GM06990 (cell line): ENCODE data around the gene CDH18.

Source experiments
- DNase-seq: peaks from one replicate; pipeline ENCODE4 v3.0.0-alpha.2; 2011; ENCODE audit not compliant: insufficient read length; ENCODE audit errors: extremely low read depth
- H3K27me3 ChIP-seq: replicated peaks from 2 replicates; pipeline ENCODE4 v1.6.0; 2011; ENCODE audit warnings: low read length; ENCODE audit not compliant: control insufficient read depth, insufficient read depth
- H3K36me3 ChIP-seq: 2 replicates; pipeline ENCODE4 v1.5.1; 2011; ENCODE audit warnings: low read length; ENCODE audit not compliant: control insufficient read depth, insufficient read depth
- H3K4me3 ChIP-seq: replicated peaks from 2 replicates; pipeline ENCODE4 v1.5.1; 2011; ENCODE audit warnings: low read depth, mild to moderate bottlenecking, control low read depth, low read length
- TF ChIP-seq, protein P1 (sequence below): IDR thresholded peaks from 2 replicates; pipeline ENCODE4 v1.5.1; 2011; ENCODE audit warnings: low read length, control low read depth, mild to moderate bottlenecking, inconsistent platforms; ENCODE audit not compliant: insufficient read depth, poor library complexity, severe bottlenecking

The CDH18 gene

GRCh38 chr5:19902316-19902934, 85.6 kb downstream of the CDH18 start:
- TF ChIP-seq, protein P1, sequence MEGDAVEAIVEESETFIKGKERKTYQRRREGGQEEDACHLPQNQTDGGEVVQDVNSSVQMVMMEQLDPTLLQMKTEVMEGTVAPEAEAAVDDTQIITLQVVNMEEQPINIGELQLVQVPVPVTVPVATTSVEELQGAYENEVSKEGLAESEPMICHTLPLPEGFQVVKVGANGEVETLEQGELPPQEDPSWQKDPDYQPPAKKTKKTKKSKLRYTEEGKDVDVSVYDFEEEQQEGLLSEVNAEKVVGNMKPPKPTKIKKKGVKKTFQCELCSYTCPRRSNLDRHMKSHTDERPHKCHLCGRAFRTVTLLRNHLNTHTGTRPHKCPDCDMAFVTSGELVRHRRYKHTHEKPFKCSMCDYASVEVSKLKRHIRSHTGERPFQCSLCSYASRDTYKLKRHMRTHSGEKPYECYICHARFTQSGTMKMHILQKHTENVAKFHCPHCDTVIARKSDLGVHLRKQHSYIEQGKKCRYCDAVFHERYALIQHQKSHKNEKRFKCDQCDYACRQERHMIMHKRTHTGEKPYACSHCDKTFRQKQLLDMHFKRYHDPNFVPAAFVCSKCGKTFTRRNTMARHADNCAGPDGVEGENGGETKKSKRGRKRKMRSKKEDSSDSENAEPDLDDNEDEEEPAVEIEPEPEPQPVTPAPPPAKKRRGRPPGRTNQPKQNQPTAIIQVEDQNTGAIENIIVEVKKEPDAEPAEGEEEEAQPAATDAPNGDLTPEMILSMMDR, result no peak
- Histone ChIP-seq H3K4me3 (no peak overlapping the region), H3K27me3 (no peaks in the 10 kb centered on the region), H3K36me3 (no peaks in the 10 kb centered on the region)
- DNase-seq, result no peak

DNA sequence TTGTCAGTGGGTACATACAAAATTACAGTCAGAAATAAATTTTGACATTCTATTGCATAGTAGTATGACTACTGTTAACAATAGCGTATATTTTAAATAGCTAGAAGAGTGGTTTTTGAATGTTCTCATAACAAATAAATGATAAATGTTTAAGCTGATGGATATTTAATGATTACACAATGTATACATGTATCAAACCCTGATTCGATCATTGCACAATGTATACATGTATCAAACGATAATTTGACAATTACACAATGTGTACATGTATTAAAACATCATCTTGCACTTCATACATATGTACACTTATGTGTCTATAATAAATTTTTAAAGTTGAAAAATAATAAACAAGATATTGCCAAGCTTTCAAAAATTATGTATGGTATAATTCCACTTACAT, 87.7 kb downstream of the CDH18 start:
- TF ChIP-seq, protein P1, result no peak
- no peaks in the 10 kb centered on the region for H3K27me3 ChIP-seq
- DNase-seq, result no peak
- H3K36me3 ChIP-seq, result no peaks in the 10 kb centered on the region
- H3K4me3 ChIP-seq, result no peak overlapping the region

DNA sequence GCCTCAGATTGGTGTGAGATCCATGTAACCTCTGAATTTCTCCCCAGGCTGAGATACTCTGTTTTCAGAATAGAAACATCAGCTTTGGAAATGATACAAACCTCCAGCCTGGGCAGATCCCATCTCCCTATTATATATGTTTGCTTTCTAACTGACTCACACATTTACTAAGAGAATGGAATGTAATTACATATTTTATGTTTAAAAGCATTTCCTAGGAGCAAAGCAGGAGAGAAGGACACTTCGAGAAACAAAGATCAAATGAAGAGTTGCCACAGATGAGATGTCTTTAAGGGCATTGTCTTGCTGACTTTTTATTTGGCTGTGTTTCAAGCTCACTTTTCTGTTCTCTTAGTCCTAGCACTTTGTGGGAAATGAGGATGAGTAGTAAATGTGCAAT, 96.3 kb downstream of the CDH18 start:
- Histone ChIP-seq H3K36me3 (no peaks in the 10 kb centered on the region), H3K4me3 (no peak overlapping the region), H3K27me3 (no peaks in the 10 kb centered on the region)
- TF ChIP-seq, protein P1, result no peak
- DNase-seq, result no peak

DNA sequence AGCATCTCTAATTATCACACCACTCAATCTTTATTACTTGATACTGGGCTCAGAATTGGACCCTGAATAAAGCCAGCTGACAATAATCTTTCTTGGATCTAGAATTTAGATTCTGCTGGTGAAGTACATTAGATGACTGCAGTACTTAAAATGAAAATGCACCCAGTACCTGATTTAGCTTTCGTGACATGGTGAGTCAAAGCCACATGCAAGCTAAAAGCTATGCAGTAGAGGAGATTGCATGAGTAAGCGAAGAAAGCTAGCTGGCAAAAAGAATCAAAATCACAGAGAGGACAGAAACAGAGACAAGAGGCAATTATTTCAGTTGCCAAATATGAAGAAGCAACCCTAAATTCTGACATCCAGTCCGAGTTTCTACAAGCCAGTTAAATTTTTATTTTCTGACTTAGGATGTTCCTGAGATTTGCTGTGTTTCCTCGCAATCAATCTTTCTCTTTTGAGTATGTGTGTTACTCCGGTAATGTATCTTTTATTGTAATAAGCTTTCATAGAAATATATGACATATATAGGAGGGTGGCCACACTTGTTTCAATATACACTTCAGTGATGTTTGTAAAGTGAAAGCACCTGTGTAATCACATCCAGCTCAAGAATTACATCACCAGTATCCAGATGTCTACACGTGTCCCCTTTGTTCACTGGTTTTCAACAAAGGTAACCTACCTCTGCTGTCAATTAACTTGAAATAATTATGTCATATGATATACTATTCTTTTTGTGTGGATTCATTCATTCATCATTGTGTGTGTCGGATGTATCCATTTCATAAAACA, 101.7 kb downstream of the CDH18 start:
- Histone ChIP-seq H3K4me3 (no peak overlapping the region), H3K27me3 (no peaks in the 10 kb centered on the region), H3K36me3 (no peaks in the 10 kb centered on the region)
- DNase-seq, result no peak
- TF ChIP-seq, protein P1, result no peak

DNA sequence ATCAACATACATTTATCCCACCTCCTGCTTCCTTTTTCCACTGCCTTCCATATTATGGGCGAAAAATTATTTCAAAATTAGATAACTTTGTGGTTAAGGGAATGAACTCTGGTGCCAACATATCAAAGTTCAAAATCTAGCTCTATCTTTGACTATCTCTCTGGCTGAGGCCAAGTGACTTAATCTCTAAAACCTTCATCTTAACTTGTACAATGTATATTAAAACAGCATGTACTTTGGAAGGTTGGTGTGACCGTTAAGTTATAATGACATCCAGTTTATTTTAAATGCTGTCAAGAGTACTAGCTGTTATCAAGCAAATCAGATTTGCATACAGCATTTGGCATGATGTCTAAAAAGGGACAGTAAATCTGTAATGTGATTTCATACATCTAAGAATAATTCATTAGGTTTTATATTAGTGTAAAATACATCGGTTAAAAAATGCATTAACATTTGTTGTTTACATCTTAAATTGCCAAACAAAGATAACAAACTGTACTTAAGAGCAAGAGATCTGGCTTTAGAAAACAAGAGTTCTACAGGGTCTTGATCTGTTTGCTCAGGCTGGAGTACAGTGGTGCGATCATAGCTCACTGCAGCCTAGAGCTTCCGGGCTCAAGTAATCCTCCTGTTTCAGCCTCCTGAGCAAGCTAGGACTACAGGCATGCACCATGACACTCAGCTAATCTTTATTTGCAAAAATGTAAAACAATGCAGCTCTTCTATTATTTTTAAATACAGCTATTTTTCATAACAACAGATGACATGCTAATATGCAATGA, 102.8 kb downstream of the CDH18 start:
- no peak for DNase-seq
- Histone ChIP-seq H3K4me3 (no peak overlapping the region), H3K36me3 (no peaks in the 10 kb centered on the region), H3K27me3 (no peaks in the 10 kb centered on the region)
- TF ChIP-seq, protein P1, result no peak
